ENCODE measurements around the gene PSEN2. TPM values are rescaled to one million over a fixed set of nuclear protein-coding genes. Genes with fewer than 3 reads are reported as not detected.
"Not testable (repeated sequence)": the region's sequence is repeated elsewhere in the genome, so short reads cannot be mapped to it uniquely, and the experiment has no call there.

The PSEN2 gene
- total and polyA plus RNA-seq, 2 experiments from 2014 or later, result 12.9 to 14.3 TPM

- Histone ChIP-seq H3K36me3 (replicated peaks; ENCODE audit: insufficient read depth, low read depth) (no peaks in the 10 kb centered on the region), H3K4me2 (no peak overlapping the region), H2AFZ (no peak overlapping the region), H3K27me3 (no peaks in the 10 kb centered on the region), H3K9me3 (ENCODE audit: low read depth) (no peaks in the 10 kb centered on the region), H4K20me1 (ENCODE audit: insufficient read depth, poor library complexity, severe bottlenecking) (no peaks in the 10 kb centered on the region), H3K4me3 (no peak overlapping the region), H3K27ac (no peak overlapping the region), H3K4me1 (ENCODE audit: insufficient read depth) (peaks cover 5% of the 10 kb centered on the region), H3K79me2 (no peaks in the 10 kb centered on the region), H3K9me2 (replicated peaks; ENCODE audit: insufficient read depth) (no peaks in the 10 kb centered on the region)
- TF ChIP-seq EZH2phosphoT487 (IDR thresholded peaks at IDR 0.05; ENCODE audit: low read depth, severe bottlenecking, unreplicated experiment) (no peak), EZH2 (IDR thresholded peaks at IDR 0.05; ENCODE audit: borderline replicate concordance) (no peak)
- TF ChIP-seq, protein P1, sequence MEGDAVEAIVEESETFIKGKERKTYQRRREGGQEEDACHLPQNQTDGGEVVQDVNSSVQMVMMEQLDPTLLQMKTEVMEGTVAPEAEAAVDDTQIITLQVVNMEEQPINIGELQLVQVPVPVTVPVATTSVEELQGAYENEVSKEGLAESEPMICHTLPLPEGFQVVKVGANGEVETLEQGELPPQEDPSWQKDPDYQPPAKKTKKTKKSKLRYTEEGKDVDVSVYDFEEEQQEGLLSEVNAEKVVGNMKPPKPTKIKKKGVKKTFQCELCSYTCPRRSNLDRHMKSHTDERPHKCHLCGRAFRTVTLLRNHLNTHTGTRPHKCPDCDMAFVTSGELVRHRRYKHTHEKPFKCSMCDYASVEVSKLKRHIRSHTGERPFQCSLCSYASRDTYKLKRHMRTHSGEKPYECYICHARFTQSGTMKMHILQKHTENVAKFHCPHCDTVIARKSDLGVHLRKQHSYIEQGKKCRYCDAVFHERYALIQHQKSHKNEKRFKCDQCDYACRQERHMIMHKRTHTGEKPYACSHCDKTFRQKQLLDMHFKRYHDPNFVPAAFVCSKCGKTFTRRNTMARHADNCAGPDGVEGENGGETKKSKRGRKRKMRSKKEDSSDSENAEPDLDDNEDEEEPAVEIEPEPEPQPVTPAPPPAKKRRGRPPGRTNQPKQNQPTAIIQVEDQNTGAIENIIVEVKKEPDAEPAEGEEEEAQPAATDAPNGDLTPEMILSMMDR (IDR thresholded peaks at IDR 0.05; ENCODE audit: poor library complexity), result no peak
- 93% methylated on average over 2 of the region's 2 CpGs for WGBS (ENCODE audit: low lambda C conversion rate, missing lambda C conversion rate)
- no peak for DNase-seq (ENCODE audit: low spot score)
Measured at GRCh38 chr1:226829105-226829504, 41.3 kb upstream of the PSEN2 start.

- peaks cover 5% of the 10 kb centered on the region for H3K4me1 ChIP-seq (ENCODE audit: insufficient read depth)
Measured at GRCh38 chr1:226831953-226832352, 38.5 kb upstream of the PSEN2 start.

GRCh38 chr1:226832613-226833012 is 37.8 kb upstream of the PSEN2 start:
- Histone ChIP-seq H3K27ac (no peak overlapping the region), H3K4me2 (no peak overlapping the region), H3K9me2 (replicated peaks; ENCODE audit: insufficient read depth) (no peaks in the 10 kb centered on the region), H3K4me1 (ENCODE audit: insufficient read depth) (peaks cover 3% of the 10 kb centered on the region), H3K9me3 (ENCODE audit: low read depth) (no peaks in the 10 kb centered on the region), H4K20me1 (ENCODE audit: insufficient read depth, poor library complexity, severe bottlenecking) (no peaks in the 10 kb centered on the region), H2AFZ (no peak overlapping the region), H3K27me3 (no peaks in the 10 kb centered on the region), H3K79me2 (no peaks in the 10 kb centered on the region), H3K4me3 (no peak overlapping the region), H3K36me3 (replicated peaks; ENCODE audit: insufficient read depth, low read depth) (no peaks in the 10 kb centered on the region)
- TF ChIP-seq, protein P1 (IDR thresholded peaks at IDR 0.05; ENCODE audit: poor library complexity), result no peak
- no peak for TF ChIP-seq EZH2 (IDR thresholded peaks at IDR 0.05; ENCODE audit: borderline replicate concordance)
- no peak for TF ChIP-seq EZH2phosphoT487 (IDR thresholded peaks at IDR 0.05; ENCODE audit: low read depth, severe bottlenecking, unreplicated experiment)
- 94% methylated on average over 9 of the region's 9 CpGs for whole genome bisulfite sequencing (ENCODE audit: low lambda C conversion rate, missing lambda C conversion rate)
- DNase-seq (ENCODE audit: low spot score), result no peak

More at GRCh38 chr1:226831953-226832352, 38.5 kb upstream of the PSEN2 start:
- 95% methylated on average over 4 of the region's 4 CpGs for WGBS (ENCODE audit: low lambda C conversion rate, missing lambda C conversion rate)
- Histone ChIP-seq H3K4me2 (no peak overlapping the region), H3K27me3 (no peaks in the 10 kb centered on the region), H4K20me1 (ENCODE audit: insufficient read depth, poor library complexity, severe bottlenecking) (no peaks in the 10 kb centered on the region), H3K36me3 (replicated peaks; ENCODE audit: insufficient read depth, low read depth) (no peaks in the 10 kb centered on the region), H2AFZ (no peak overlapping the region), H3K9me3 (ENCODE audit: low read depth) (no peaks in the 10 kb centered on the region), H3K27ac (no peak overlapping the region), H3K9me2 (replicated peaks; ENCODE audit: insufficient read depth) (no peaks in the 10 kb centered on the region), H3K4me3 (no peak overlapping the region), H3K79me2 (no peaks in the 10 kb centered on the region)
- TF ChIP-seq EZH2phosphoT487 (IDR thresholded peaks at IDR 0.05; ENCODE audit: low read depth, severe bottlenecking, unreplicated experiment) (no peak), EZH2 (IDR thresholded peaks at IDR 0.05; ENCODE audit: borderline replicate concordance) (no peak)
- TF ChIP-seq, protein P1 (IDR thresholded peaks at IDR 0.05; ENCODE audit: poor library complexity), result no peak
- DNase-seq (ENCODE audit: low spot score), result no peak

GRCh38 chr1:226834179-226834578 is 36.2 kb upstream of the PSEN2 start:
- not testable (repeated sequence) for H3K4me1 ChIP-seq (ENCODE audit: insufficient read depth); H3K4me2 ChIP-seq; H4K20me1 ChIP-seq (ENCODE audit: insufficient read depth, poor library complexity, severe bottlenecking); H3K9me2 ChIP-seq (replicated peaks; ENCODE audit: insufficient read depth); H3K27ac ChIP-seq; H3K4me3 ChIP-seq; DNase-seq (ENCODE audit: low spot score); H3K9me3 ChIP-seq (ENCODE audit: low read depth); H2AFZ ChIP-seq; H3K36me3 ChIP-seq (replicated peaks; ENCODE audit: insufficient read depth, low read depth); H3K79me2 ChIP-seq; H3K27me3 ChIP-seq
- WGBS (ENCODE audit: low lambda C conversion rate, missing lambda C conversion rate), result 90% methylated on average over 6 of the region's 6 CpGs

DNA sequence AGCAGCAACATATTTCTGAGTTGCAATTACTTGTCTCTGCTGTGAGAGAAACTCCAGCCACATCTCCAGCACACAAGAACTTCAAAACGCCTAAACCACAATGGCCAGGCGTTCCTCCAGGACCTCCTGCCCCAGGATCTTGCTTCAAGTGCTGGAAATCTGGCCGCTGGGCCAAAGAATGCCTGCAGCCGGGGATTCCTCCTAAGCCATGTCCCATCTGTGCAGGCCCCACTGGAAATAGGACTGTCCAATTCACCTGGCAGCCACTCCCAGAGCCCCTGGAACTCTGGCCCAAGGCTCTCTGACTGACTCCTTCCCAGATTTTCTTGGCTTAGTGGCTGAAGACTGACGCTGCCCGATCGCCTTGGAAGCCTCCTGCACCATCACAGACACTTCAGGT is 35.0 kb upstream of the PSEN2 start:
- not testable (repeated sequence) for H3K9me3 ChIP-seq (ENCODE audit: low read depth); H4K20me1 ChIP-seq (ENCODE audit: insufficient read depth, poor library complexity, severe bottlenecking); H3K36me3 ChIP-seq (replicated peaks; ENCODE audit: insufficient read depth, low read depth); H3K27ac ChIP-seq; DNase-seq (ENCODE audit: low spot score); H3K27me3 ChIP-seq; H3K4me2 ChIP-seq; H2AFZ ChIP-seq; H3K9me2 ChIP-seq (replicated peaks; ENCODE audit: insufficient read depth); H3K79me2 ChIP-seq; H3K4me3 ChIP-seq; H3K4me1 ChIP-seq (ENCODE audit: insufficient read depth)
- 90% methylated on average over 7 of the region's 7 CpGs for WGBS (ENCODE audit: low lambda C conversion rate, missing lambda C conversion rate)

GRCh38 chr1:226837966-226838365 is 32.5 kb upstream of the PSEN2 start:
- not testable (repeated sequence) for H3K4me1 ChIP-seq (ENCODE audit: insufficient read depth); H3K4me2 ChIP-seq; H3K27me3 ChIP-seq; H4K20me1 ChIP-seq (ENCODE audit: insufficient read depth, poor library complexity, severe bottlenecking); H3K9me2 ChIP-seq (replicated peaks; ENCODE audit: insufficient read depth); H3K4me3 ChIP-seq; H3K9me3 ChIP-seq (ENCODE audit: low read depth); H3K36me3 ChIP-seq (replicated peaks; ENCODE audit: insufficient read depth, low read depth); DNase-seq (ENCODE audit: low spot score); H2AFZ ChIP-seq; H3K79me2 ChIP-seq; H3K27ac ChIP-seq
- 84% methylated on average over 2 of the region's 2 CpGs for WGBS (ENCODE audit: low lambda C conversion rate, missing lambda C conversion rate)

Data from hepatocyte (in vitro differentiated cells).